ENCODE data around the gene MPPED2.

MPPED2 gene

GRCh38 chr11:30414806-30415205, 171.3 kb downstream of the MPPED2 start:
- no peak for DNase-seq (ENCODE audit: low spot score)

GRCh38 chr11:30414244-30414643, 171.9 kb downstream of the MPPED2 start:
- no peak for DNase-seq (ENCODE audit: low spot score)

- no peak for DNase-seq (ENCODE audit: low spot score)
Measured at GRCh38 chr11:30412509-30412908, 173.6 kb downstream of the MPPED2 start.

- DNase-seq (ENCODE audit: low spot score): no peak
Measured at GRCh38 chr11:30411383-30411782, 174.8 kb downstream of the MPPED2 start.

- DNase-seq (ENCODE audit: low spot score): no peak
Measured at GRCh38 chr11:30406978-30407762, 179.0 kb downstream of the MPPED2 start.

GRCh38 chr11:30405385-30405784, 180.8 kb downstream of the MPPED2 start:
- DNase-seq (ENCODE audit: low spot score): no peak

- DNase-seq (ENCODE audit: low spot score): no peak
Measured at GRCh38 chr11:30404136-30404535, 182.0 kb downstream of the MPPED2 start.

GRCh38 chr11:30395751-30396150, 190.4 kb downstream of the MPPED2 start:
- no peak for DNase-seq (ENCODE audit: low spot score)

- DNase-seq (ENCODE audit: low spot score): no peak
Measured at GRCh38 chr11:30393012-30393411, 193.1 kb downstream of the MPPED2 start.

- no peak for DNase-seq (ENCODE audit: low spot score)
Measured at GRCh38 chr11:30392221-30392784, 193.8 kb downstream of the MPPED2 start.

GRCh38 chr11:30388957-30389356, 197.2 kb downstream of the MPPED2 start:
- DNase-seq (ENCODE audit: low spot score): no peak

- no peak for DNase-seq (ENCODE audit: low spot score)
Measured at GRCh38 chr11:30387891-30388861, 198.0 kb downstream of the MPPED2 start.

GRCh38 chr11:30381879-30382278, 204.3 kb downstream of the MPPED2 start:
- no peak for DNase-seq (ENCODE audit: low spot score)

GRCh38 chr11:30380846-30381245, 205.3 kb downstream of the MPPED2 start:
- DNase-seq (ENCODE audit: low spot score): no peak

GRCh38 chr11:30377347-30377746, 208.8 kb downstream of the MPPED2 start:
- no peak for DNase-seq (ENCODE audit: low spot score)

GRCh38 chr11:30370164-30370563, 216.0 kb downstream of the MPPED2 start:
- DNase-seq (ENCODE audit: low spot score): no peak

- no peak for DNase-seq (ENCODE audit: low spot score)
Measured at GRCh38 chr11:30368394-30368793, 217.8 kb downstream of the MPPED2 start.

GRCh38 chr11:30365793-30366517, 220.2 kb downstream of the MPPED2 start:
- no peak for DNase-seq (ENCODE audit: low spot score)

- no peak for DNase-seq (ENCODE audit: low spot score)
Measured at GRCh38 chr11:30364837-30365482, 221.2 kb downstream of the MPPED2 start.

GRCh38 chr11:30364139-30364836, 221.9 kb downstream of the MPPED2 start:
- no peak for DNase-seq (ENCODE audit: low spot score)

- DNase-seq (ENCODE audit: low spot score): no peak
Measured at GRCh38 chr11:30360741-30361140, 225.4 kb downstream of the MPPED2 start.

All from NAMALWA (cell line).